Stimulated activated CD4-positive, alpha-beta T cell treated with anti-CD3 and anti-CD28 coated beads, Interleukin-1b, Interleukin-23, amount 100 ng/mL, for 4 hours (primary cell): ENCODE data around the gene BORCS8.
A peak's percentile ranks its signal among the peaks of the same experiment; 100 is the strongest.
"Not testable (repeated sequence)": the region's sequence is repeated elsewhere in the genome, so short reads cannot be mapped to it uniquely, and the experiment has no call there.

Source experiments
- DNase-seq, 2 donors: peaks; one replicate each; pipeline ENCODE4 v3.0.0-alpha.2; 2020; ENCODE audit warnings: low read depth in 2 of 2

The BORCS8 gene

DNA sequence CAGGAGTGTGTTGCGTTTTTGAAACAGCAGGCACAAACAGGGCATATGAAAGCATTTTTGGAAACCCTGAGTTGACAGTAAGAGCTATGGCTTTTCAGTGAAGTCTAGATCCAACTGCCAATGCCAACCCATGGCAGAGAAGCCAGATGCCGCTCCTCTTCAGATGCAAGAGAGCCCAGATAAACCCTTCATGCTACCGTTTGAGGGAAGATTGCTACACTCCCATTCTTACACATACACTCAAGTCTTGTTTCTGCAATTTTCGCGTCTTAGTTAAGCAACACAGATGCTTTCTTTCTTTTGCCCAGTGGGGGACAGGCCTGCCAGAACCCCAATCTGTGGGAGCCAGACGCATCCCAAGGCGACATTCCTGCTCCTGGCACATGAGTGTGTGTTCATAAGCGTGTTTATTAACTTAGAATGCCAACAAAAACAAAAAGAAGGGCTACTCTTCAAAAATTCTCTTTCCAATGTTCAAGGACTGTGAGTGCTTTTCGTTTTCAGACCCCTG lies 10.4 kb downstream of the BORCS8 start:
- no peak for DNase-seq

DNA sequence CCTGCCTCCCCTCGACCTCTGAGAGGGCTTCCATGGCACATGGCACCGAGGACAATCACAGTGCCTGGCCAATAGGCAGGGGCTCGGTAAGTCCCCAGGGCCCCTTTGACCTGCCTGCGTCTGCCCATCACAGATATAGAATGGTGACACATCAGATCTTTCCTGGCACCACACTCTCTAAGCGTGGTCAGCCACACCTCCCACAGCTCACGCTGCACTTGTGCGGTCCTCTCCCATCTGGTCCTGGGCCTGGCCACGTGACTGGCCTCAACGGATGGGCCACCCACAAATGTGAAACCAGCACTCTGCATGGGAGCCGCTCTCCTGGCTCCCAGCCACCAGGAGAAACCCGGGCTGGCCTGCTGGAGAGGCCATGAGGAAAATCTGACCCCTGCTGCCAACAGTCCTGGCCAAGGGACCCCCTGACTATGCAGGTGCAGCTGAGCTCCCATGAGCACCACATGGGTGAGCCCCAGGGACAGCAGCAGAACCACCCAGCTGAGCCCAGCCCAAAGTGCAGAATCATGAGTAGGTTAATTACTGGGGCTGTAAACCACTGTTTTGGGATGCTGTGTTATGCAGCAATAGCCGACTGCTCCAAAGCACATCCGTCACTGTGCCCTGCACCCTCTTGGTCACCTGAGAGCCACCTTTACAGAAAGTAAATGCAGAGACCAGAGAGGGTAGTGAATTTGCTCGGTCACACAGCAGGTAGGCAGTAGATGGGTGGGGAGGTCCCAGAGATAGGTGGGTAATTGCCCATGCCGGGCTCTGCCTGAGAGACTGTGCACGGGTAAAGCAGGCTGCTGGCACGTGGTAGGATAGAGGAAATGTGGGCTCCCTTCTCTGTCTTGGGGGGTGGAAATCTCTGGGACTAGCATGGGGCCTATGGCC lies 12.2 kb downstream of the BORCS8 start:
- DNase-seq, result no peak

DNA sequence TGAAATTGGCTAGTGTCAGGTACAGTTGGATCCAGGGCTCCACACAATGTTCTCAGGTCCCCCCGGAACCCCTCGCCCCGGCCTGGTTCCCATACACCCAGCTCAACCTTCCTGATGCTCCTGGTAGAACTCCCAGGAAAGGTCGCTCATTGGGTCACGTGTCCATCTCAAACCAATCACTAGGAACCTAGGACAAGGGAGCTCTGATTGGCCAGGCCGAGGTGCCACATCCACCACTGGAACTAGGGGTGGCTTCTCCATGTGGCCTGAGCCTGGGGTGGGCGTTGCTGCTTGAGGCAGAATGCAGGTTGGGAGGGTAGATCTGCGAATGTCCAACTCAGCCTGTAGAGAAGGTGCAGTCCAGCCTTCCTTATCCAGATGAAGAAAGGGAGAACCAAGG lies 15.0 kb downstream of the BORCS8 start:
- no peak for DNase-seq

DNA sequence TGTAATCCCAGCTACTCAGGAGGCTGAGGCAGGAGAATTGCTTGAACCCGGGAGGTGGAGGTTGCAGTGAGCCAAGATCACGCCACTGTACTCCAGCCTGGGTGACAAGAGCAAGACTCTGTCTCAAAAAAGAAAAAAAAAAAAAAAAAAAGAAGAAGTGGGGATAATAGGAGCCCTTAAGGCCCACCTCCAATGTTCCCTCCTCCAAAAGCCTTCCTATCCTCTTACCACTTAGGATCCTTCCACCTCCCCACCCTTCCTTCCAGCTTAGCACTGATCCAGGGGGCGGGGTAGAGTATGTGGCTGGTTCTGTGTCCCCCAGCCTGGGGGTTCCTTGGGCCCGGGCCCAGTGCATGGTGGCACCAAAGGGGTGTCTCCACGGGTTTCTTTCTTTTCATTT lies 18.7 kb downstream of the BORCS8 start:
- not testable (repeated sequence) for DNase-seq

DNA sequence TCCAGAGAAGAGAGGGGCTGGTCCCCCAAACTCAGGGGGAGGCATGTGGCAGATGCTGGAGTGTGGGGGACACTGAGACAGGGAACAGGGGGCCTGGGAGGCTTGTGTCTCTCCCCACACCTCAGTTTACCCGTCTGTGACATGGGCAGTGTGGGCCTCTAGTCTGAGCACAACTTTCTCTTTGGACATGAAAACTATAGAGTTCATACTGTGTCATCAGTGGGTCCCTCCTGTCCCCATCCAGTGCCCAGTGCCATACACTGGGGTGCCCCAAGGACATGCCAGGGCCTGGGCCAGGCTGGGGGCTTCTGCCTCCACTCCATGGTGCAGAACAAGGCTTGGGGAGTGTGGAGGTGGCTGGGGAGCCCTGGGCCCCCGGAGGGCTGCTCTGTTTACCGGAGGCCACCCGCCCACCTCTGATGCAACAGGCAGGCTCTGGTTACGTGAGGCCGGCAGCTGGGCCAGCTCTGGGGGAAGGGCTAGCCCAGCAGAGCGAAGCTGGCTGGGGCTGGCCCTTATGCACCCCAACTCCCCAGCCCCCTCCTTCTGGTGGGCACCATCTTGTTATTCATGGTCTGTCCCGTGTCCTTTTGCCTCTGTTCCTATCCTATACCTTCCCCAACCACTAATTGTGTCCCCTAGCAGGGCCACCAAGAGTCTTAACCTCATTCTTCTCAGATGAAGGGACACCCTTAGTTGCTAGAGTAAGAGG lies 20.0 kb downstream of the BORCS8 start:
- DNase-seq, result no peak

DNA sequence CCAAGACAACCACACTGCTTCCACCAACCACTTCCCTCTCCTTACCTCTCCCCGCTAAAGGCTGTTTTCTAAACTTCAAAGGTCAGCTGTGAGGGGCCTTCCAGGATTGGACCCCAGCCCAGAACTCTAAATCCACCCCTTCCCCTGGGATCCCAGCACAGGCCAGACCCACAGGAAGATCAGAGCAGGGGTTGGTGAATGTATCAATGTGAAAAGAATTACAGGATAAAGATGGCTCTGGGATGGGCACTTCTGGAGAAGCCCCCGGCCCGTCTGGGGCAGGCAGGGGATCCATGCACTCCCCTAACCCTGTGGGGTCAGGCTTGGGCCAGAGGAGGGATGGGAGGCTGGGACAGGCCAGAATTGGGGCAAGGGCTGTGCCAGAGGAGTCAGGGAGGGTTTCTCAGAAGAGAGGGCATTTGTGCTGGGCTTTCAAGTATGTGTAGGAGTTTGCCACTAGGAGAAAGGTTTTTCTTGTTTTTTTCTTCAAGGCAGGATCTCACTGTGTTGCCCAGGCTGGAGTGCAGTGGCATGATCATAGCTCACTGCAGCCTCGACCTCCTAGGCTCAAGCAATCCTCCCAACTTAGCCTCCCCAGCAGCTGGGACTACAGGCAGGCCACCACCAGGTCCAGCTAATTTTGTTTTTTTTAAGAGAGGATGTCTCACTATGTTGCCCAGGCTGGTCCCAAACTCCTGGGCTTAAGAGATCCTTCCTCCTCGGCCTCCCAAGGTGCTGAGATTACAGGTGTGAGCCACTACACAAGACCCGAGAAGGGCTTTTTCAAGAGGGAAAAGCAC lies 20.9 kb downstream of the BORCS8 start:
- no peak for DNase-seq

DNA sequence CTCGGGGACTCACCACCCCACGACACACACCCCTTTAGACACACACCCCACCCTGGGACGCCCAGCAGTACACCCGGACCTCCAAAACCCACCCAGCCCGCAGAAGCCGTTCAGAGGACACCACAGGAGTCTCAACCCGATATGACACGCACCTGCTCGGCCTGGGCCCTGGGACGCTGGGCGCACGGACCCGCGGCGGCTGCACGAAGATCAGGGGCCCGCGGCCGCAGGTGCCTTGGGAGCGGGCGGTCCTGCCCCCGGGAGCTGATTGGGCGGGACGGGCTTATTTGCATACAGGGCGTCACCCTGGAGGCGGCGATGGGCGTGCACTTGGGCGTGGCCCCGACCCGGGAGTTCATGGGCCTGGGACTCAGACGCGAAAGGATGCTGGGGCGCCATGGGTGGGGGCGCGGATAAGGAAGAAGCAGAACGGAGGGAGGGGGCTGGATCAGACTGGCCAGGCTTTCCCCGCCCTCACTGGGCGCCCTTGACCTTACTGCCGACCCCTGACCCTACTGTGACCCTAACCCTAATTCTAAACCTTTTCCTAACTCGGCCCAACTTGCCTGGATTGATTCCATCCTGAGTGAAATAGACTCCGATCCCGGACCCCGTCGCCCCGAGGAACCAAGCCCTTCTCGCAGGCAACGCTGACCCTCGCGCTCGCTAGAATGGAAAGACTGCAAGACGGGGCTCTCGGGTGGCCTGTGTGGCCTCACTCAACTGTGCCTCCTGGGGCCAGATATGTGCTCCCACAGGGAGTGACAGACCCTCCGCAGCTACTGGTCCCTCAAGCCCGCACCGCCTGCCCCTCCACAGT lies 21.7 kb downstream of the BORCS8 start, which contains the start of gene MEF2B:
Gene MEF2B, minus strand, starts transcription at position 211 of the 820 bp plus-strand sequence. CDS start 19,528 bp downstream, outside the sequence.
- peak; percentile 63 to 73 for DNase-seq

DNA sequence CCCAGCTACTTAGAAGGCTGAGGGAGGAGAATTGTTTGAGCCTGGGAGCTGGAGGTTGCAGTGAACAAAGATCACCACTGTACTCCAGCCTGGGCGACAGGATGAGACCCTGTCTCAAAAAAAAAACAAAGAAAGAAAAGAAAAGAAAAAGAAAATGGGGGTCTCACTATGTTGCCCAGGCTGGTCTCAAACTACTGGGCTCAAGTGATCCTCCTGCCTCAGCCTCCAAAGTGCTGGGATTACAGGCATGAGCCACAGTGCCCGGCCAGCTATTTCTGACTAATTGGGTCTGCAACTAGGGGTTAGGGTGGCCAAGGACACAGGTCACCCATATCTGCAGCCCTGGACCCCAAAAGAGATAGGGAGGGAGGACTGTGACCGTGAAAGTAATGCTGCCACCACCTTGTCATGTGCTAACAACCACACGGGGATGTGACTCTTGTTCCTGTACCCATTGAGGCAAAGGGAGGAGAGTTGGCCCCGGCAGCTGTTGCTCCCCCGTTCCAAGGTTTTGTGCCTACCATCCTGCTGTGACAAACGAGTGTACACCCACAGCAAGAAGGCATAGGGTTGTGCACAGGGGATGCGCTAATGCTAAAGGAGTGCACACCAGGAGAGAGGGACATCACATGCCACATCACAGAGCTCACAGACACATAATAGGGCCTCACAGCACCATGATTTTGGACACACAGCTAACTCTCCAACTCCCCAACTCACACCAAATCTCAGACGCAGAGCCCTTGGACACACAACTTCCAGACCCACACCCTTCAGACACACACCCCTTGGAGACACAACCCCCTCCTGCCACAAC lies 22.5 kb downstream of the BORCS8 start:
- DNase-seq, result no peak

DNA sequence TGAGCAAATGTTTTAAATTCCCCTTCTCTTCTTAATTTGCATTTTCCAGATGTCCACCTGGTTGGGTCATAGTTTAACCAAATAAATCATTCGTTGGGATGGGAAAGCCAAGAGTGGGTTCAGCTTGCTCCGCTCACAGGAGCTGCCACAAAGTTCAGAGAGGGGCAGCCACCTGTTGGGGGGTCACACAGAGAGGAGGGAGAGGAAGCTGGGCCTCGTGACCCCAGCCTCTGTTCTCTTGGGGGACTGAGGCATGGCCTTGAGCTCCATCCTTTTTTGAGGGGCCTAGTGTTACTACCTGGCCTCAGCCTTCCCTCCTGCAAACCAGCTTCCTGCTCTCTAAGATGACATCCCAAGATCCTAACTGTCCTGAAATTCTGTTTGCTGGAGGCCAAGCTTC lies 24.3 kb downstream of the BORCS8 start:
- no peak for DNase-seq

DNA sequence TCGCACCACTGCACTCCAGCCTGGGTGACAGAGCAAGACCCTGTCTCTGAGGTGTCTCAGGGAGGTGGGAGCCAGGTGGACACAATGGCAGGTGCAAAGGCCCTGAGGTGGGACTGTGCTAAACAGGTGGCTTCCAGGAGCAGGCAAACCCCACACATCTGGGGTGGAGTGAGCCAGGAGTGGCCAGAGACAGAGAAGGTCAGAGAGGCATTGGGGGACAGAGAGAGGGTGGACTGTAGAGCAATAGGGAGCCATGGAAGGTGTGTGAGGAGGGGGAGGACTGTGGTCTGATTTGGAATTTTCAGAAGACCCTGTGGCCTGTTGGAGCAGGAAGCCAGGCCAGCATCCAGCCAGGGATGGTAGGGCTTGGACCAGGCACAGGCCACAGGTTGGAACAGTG lies 26.6 kb downstream of the BORCS8 start:
- DNase-seq, result no peak

DNA sequence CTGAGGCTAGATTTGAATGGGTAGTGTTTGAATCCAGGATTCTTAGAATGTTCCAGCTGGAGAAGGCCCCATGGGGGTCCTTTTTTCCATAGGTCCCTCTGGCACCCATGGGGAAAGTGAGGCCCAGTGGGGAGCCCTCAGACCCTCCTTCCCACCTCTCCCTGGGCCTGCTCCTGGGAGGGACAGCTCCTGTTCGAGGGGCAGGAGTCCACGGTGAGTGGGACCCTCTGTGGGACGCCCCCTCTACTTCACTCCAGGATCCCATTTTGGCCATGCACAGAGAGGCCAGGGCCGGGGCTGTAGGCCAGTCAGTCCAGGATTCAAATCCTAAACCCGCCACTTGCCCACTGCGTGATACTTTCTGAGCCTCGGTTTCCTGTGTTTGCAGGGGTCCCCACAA lies 29.5 kb downstream of the BORCS8 start:
- DNase-seq, result no peak

DNA sequence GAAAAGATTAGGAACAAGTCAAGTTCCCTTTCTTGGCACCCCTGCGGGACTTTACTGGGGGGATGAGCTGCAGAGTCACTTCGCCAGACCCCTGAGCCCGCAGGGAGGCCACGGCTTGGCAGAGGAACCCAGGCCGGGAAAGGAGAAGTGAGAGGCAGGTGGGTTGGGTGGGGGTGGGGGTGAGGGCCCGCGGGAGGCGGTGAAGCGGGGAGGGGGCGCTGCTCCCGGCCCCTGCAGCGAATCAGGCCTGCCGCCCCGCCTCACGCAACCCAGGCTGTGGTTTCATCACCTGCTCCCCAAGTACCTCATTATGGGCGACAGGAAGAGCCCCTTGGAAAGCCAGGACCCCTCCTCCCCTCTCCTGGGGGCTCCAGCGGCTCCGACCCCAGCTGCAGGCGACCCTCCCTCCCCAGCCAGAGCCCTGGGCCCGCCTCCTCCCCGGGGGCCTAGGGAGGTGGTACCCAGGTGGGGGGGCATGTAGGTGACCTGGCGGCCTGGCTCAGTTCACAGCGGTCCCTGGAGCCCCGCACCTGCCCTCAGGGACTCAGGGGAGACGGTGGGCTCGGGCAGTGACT lies 31.4 kb downstream of the BORCS8 start:
- no peak for DNase-seq

DNA sequence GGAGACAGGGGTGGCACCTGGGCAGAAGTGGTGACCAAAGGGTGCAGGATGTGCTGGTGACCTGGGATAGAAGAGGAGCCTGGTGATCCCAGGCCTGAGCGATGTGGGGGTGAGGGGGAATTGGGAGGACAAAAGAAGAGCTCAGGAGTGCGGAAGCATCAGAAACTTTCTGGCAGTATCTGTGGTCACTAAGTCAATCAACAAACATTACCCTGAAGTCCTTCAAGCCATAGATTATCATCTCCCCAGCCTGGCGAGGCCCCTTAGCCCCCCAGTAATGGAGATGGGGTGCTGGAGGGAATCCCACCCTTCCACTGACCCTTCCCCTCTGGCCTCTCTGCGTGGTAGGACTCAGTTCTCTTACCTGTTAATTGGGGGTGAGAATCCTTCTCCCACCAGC lies 32.4 kb downstream of the BORCS8 start:
- no peak for DNase-seq

DNA sequence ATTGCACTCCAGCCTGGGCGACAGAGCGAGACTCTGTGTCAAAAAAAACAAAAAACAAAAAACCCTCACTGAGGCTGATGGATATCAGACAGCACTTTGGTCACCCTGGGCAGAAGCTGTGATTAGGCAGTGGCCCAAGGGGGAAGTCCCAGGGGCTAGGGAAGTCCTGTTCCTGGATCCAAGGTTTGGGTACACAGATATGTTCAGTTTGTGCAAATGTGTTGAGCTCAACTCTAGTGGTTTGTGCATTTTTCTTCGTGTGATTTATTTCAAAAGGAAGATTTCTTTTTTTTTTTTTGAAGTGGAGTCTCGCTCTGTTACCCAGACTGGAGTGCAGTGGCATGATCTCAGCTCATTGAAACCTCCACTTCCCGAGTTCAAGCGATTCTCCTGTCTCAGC lies 34.1 kb downstream of the BORCS8 start:
- DNase-seq, result no peak

DNA sequence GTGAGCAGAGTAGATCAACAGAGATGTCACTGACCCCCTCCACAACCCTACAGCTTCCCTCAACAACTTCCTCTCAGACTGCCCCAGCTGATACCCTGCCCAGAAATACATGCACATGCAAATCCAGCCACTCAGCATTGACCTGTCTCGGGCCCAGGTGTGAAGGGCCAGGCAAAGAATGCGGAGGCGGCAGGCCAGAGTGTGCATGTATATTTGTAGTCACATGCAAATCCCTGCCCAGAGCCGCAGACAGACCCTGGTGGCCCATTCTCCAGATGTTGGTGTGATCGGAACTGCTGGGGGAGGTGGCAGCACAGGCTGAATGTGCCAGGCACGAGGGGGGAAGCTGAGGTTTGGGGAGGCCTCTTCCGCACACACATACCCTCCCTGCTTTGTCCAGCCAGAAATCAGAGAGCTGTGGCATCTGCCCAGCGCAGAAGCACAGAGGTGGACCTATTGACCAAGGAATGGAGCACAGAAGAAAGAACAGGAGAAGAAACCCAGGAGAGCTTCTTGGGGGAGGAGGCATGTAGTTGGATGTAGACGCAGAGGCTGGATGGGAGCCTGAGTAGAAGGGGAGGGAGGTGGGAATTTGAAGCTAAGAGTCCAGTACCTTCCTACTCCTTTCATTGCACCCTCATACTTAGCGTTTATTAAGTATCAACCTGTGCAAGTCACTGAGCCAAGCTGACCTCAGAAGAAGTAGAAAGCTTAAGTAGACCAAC lies 36.3 kb downstream of the BORCS8 start:
- DNase-seq, result no peak

DNA sequence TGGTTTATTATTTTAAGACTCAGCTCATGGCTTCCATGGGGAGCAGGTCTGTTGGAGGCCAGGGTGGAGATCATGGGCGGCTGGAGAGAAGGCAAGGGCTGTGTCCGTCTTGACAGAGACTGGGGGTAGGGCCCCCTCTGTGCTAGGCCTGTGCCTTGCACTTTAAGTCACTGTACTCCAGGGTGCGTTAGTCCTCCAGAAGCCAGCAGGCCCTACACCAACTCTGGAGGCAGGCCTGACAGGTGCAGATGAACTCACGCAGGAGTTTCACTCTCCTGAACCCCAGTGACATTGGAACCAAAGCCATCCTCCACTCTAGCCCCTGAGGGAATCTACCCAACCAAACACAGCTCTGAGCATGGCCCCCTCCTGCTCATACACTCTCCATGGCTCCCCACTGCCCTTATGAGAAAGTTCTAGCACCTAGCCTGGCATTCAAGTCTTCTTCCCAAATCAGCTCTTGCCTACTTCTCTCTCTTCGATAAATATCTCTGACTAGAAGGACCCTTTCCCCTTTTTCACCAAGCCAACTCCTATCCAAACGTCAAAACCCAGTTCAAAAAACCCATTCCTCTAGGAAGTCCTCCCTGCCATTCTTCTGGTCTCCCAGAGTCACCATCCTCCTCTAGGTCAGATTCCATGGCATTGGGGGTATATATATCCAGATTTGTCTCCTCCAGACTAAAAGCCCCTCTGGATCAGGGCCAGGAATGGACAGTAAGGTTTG lies 37.0 kb downstream of the BORCS8 start:
- no peak for DNase-seq

DNA sequence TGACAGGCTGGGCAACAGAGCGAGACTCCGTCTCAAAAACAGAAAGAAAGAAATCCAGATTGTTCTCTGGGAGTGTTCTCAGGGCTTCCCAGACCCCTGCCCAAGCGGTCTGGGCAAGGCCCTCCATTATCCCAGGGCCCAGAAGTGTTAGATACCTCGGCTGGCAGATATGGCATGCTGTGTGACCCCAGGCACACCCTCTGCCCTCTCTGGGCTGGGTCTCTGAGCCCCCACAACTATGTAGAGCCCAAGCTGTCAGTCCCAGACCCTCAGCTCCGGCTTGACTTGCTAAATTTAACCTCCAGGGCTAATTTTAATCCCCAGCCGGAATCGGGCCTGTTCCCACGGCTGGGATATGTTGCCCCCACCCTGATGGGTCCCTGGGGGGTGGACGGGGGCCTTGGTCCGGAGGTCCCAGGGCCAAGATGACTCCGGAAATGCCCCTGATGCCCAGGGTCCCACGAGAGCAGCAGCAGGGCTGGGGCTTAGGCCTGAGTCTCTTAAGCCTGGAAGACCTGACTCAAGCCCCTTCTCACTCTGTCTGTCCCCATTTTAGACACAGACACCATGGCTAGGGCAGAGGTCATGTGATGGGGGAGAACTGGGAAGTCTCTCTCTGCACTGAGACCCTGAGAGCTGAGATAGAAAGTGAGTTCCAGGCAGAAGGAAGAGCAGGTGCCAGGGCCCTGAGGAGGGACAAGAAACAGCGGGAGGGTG lies 39.1 kb downstream of the BORCS8 start:
- DNase-seq, result no peak

DNA sequence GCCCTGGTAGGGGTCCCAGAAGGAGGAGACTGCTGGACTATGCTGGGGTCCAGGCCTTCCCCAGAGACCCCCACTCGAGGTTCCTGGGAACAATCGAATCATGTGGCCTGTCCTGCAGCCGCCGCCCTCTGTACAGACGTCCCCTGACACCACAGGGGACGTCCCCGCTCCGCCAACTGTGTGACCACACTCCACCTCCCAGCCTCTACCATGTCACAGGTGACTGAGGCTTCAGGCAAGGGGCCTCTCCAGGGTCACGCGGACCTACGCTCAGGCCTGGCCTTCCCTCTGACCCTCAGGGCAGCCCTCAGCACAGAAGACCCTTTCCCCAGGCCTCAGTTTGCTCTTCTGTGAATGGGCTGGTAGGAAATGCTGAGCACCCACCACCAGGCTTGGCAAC lies 40.5 kb downstream of the BORCS8 start:
- no peak for DNase-seq
